Neuronal stem cell (in vitro differentiated cells): ENCODE results near the gene PRDM11.

Experiments
- DNase-seq: peaks from one replicate; pipeline ENCODE4 v3.0.0-alpha.2; 2013; ENCODE audit warnings: low spot score
- H2AFZ ChIP-seq: one replicate; pipeline ENCODE4 v1.6.1; 2013; ENCODE audit warnings: mild to moderate bottlenecking, low read length, inconsistent platforms
- H2AK5ac ChIP-seq: 2 replicates; pipeline ENCODE4 v1.6.1; 2013; ENCODE audit warnings: low read depth, mild to moderate bottlenecking, inconsistent platforms, low read length, moderate library complexity, mixed read lengths
- H2BK120ac ChIP-seq: 2 replicates; pipeline ENCODE4 v1.6.1; 2013; ENCODE audit warnings: low read depth, mild to moderate bottlenecking, inconsistent platforms, low read length, moderate library complexity, mixed read lengths
- H2BK12ac ChIP-seq: one replicate; pipeline ENCODE4 v1.6.1; 2013; ENCODE audit warnings: low read length, inconsistent platforms
- H2BK15ac ChIP-seq: 2 replicates; pipeline ENCODE4 v1.6.1; 2013; ENCODE audit warnings: mild to moderate bottlenecking, low read length, inconsistent platforms, mixed read lengths
- H2BK5ac ChIP-seq: one replicate; pipeline ENCODE4 v1.6.1; 2013; ENCODE audit warnings: inconsistent platforms, mild to moderate bottlenecking, low read length, moderate library complexity
- H3K14ac ChIP-seq: one replicate; pipeline ENCODE4 v1.6.1; 2013; ENCODE audit warnings: low read length, inconsistent platforms
- H3K18ac ChIP-seq: 2 replicates; pipeline ENCODE4 v1.6.1; 2013; ENCODE audit warnings: low read length, inconsistent platforms
- H3K23ac ChIP-seq: 2 replicates; pipeline ENCODE4 v1.6.1; 2013; ENCODE audit warnings: low read depth, mild to moderate bottlenecking, mixed read lengths, low read length, inconsistent platforms; ENCODE audit not compliant: poor library complexity
- H3K27ac ChIP-seq: replicated peaks from 3 replicates; pipeline ENCODE4 v1.5.1; 2013; ENCODE audit warnings: low read length, inconsistent platforms
- H3K27me3 ChIP-seq, 3 experiments: 2 replicates each; pipeline ENCODE4 v1.6.1; 2013; ENCODE audit warnings: low read length in 3 of 3, mild to moderate bottlenecking in 2 of 3, inconsistent platforms in 1 of 3, low read depth in 1 of 3, mixed read lengths in 1 of 3, moderate library complexity in 1 of 3; ENCODE audit not compliant: control insufficient read depth in 3 of 3, insufficient read depth in 3 of 3
- H3K36me3 ChIP-seq, 2 donors: replicated peaks in 1 of 2; 2 replicates each; pipeline ENCODE4 v1.6.1; 2013; ENCODE audit warnings: low read length in 2 of 2; ENCODE audit not compliant: control insufficient read depth in 2 of 2, insufficient read depth in 2 of 2
- H3K4ac ChIP-seq: 2 replicates; pipeline ENCODE4 v1.6.1; 2013; ENCODE audit warnings: inconsistent platforms, mild to moderate bottlenecking, low read length, moderate library complexity
- H3K4me1 ChIP-seq, 2 donors: 1 replicate in 1 of 2; 2 replicates in 1 of 2; pipeline ENCODE4 v1.6.1; 2013; ENCODE audit warnings: low read length in 2 of 2, low read depth in 1 of 2; ENCODE audit not compliant: control insufficient read depth in 2 of 2, insufficient read depth in 1 of 2
- H3K4me2 ChIP-seq: one replicate; pipeline ENCODE4 v1.6.1; 2013; ENCODE audit warnings: mild to moderate bottlenecking, low read length, inconsistent platforms; ENCODE audit not compliant: insufficient read depth, poor library complexity, severe bottlenecking
- H3K4me3 ChIP-seq, 2 donors: 2 replicates each; pipeline ENCODE4 v1.5.1; 2013; ENCODE audit warnings: low read length in 2 of 2, mild to moderate bottlenecking in 2 of 2, inconsistent platforms in 1 of 2, moderate library complexity in 1 of 2
- H3K79me1 ChIP-seq: one replicate; pipeline ENCODE4 v1.6.1; 2013; ENCODE audit warnings: low read depth, mild to moderate bottlenecking, inconsistent platforms, low read length, moderate library complexity
- H3K9ac ChIP-seq: one replicate; pipeline ENCODE4 v1.6.1; 2013; ENCODE audit warnings: mild to moderate bottlenecking, low read depth, low read length, inconsistent platforms; ENCODE audit not compliant: poor library complexity
- H3K9me3 ChIP-seq, 2 donors: replicated peaks in 1 of 2; 2 replicates each; pipeline versions ENCODE3 to v1.6.1; 2013; ENCODE audit warnings: low read length in 2 of 2, mild to moderate bottlenecking in 2 of 2, inconsistent platforms in 1 of 2, low read depth in 1 of 2, mixed read lengths in 1 of 2, moderate library complexity in 1 of 2; ENCODE audit not compliant: control insufficient read depth in 2 of 2, insufficient read depth in 1 of 2
- H4K8ac ChIP-seq: one replicate; pipeline ENCODE4 v1.6.1; 2013; ENCODE audit warnings: low read depth, mild to moderate bottlenecking, inconsistent platforms, low read length, moderate library complexity
- H4K91ac ChIP-seq: one replicate; pipeline ENCODE4 v1.6.1; 2013; ENCODE audit warnings: low read length, low read depth, mild to moderate bottlenecking, inconsistent platforms; ENCODE audit not compliant: poor library complexity
- WGBS, 2 donors: extraction: QIAGEN DNeasy Blood & Tissue Kit; methylation state at CpG; one replicate each; pipeline ENCODE4 v1.1.7; 2013; ENCODE audit warnings: missing lambda C conversion rate in 2 of 2, mixed read lengths in 1 of 2; ENCODE audit not compliant: insufficient read length in 2 of 2, insufficient replicate concordance in 1 of 2; ENCODE audit errors: extremely low coverage in 2 of 2; 5-methylcytosine and 5-hydroxymethylcytosine counted together

Gene PRDM11

GRCh38 chr11:45224766-45225165 is 78.3 kb downstream of the PRDM11 start:
- Histone ChIP-seq H3K9me3 (peaks cover 0 to 1% of the 10 kb centered on the region in 2 donors), H3K14ac (no peak overlapping the region), H3K9ac (no peak overlapping the region), H3K36me3 (peaks cover 11 to 33% of the 10 kb centered on the region in 2 donors), H2BK120ac (no peak overlapping the region), H3K4me3 (no peak overlapping the region), H2BK12ac (no peak overlapping the region), H3K4me1 (no peaks in the 10 kb centered on the region), H3K23ac (no peak overlapping the region), H2AFZ (no peak overlapping the region), H3K4me2 (no peak overlapping the region), H3K27ac (no peak overlapping the region), H2BK5ac (no peak overlapping the region), H2AK5ac (no peak overlapping the region), H3K27me3 (no peaks in the 10 kb centered on the region), H3K4ac (no peak overlapping the region), H3K18ac (no peak overlapping the region), H3K79me1 (no peaks in the 10 kb centered on the region), H2BK15ac (no peak overlapping the region), H4K8ac (no peak overlapping the region), H4K91ac (no peak overlapping the region)
- WGBS, 2 donors: no CpG with 5 or more reads among the region's 11 CpGs
- DNase-seq: no peak

- no peak overlapping the region for H3K4me3 ChIP-seq
- H4K91ac ChIP-seq: no peak overlapping the region
- no peak overlapping the region for H3K9ac ChIP-seq
- no peak overlapping the region for H2BK15ac ChIP-seq
- H3K27ac ChIP-seq: no peak overlapping the region
- no peak for DNase-seq
- H3K23ac ChIP-seq: no peak overlapping the region
- no peak overlapping the region for H2AFZ ChIP-seq
- no peaks in the 10 kb centered on the region for H3K79me1 ChIP-seq
- no peaks in the 10 kb centered on the region for H3K27me3 ChIP-seq
- no CpG with 5 or more reads among the region's 1 CpG for WGBS, 2 donors
- H2BK120ac ChIP-seq: no peak overlapping the region
- peaks cover 11 to 33% of the 10 kb centered on the region in 2 donors for H3K36me3 ChIP-seq
- no peak overlapping the region for H3K4me2 ChIP-seq
- H3K9me3 ChIP-seq: peaks cover 0 to 1% of the 10 kb centered on the region in 2 donors
- H2BK12ac ChIP-seq: no peak overlapping the region
- H3K4me1 ChIP-seq: no peaks in the 10 kb centered on the region
- H3K14ac ChIP-seq: no peak overlapping the region
- no peak overlapping the region for H2BK5ac ChIP-seq
- H2AK5ac ChIP-seq: no peak overlapping the region
- no peak overlapping the region for H3K4ac ChIP-seq
- H3K18ac ChIP-seq: no peak overlapping the region
- H4K8ac ChIP-seq: no peak overlapping the region
Measured at GRCh38 chr11:45225277-45225676, 78.8 kb downstream of the PRDM11 start.

GRCh38 chr11:45225961-45226871 is 79.8 kb downstream of the PRDM11 start:
- Histone ChIP-seq H4K8ac (no peak overlapping the region), H2BK5ac (no peak overlapping the region), H3K36me3 (peaks cover 11 to 30% of the 10 kb centered on the region in 2 donors), H2AK5ac (no peak overlapping the region), H3K4me1 (no peaks in the 10 kb centered on the region), H3K27me3 (no peaks in the 10 kb centered on the region), H3K23ac (peak overlapping the region; percentile 69), H3K27ac (no peak overlapping the region), H4K91ac (no peak overlapping the region), H3K9ac (peak overlapping the region; percentile 33), H3K4me3 (no peak overlapping the region), H3K79me1 (no peaks in the 10 kb centered on the region), H2BK15ac (no peak overlapping the region), H2BK12ac (no peak overlapping the region), H3K18ac (no peak overlapping the region), H3K14ac (peak overlapping the region; percentile 17), H3K4me2 (no peak overlapping the region), H3K9me3 (peaks cover 0 to 1% of the 10 kb centered on the region in 2 donors), H2BK120ac (no peak overlapping the region), H2AFZ (no peak overlapping the region), H3K4ac (no peak overlapping the region)
- no peak for DNase-seq
- WGBS, 2 donors: no CpG with 5 or more reads among the region's 39 CpGs

GRCh38 chr11:45226901-45227300 is 80.5 kb downstream of the PRDM11 start:
- Histone ChIP-seq H3K4me3 (no peak overlapping the region), H2AFZ (no peak overlapping the region), H2BK15ac (no peak overlapping the region), H3K79me1 (no peaks in the 10 kb centered on the region), H3K4me1 (no peaks in the 10 kb centered on the region), H2BK120ac (no peak overlapping the region), H4K8ac (peak overlapping the region; percentile 68), H3K18ac (no peak overlapping the region), H3K4me2 (no peak overlapping the region), H3K9ac (no peak overlapping the region), H3K27ac (no peak overlapping the region), H3K23ac (peak overlapping the region; percentile 69), H3K9me3 (peaks cover 0 to 1% of the 10 kb centered on the region in 2 donors), H2AK5ac (no peak overlapping the region), H3K36me3 (peaks cover 11 to 30% of the 10 kb centered on the region in 2 donors), H3K14ac (peak overlapping the region; percentile 17), H2BK5ac (peak overlapping the region; percentile 14), H3K27me3 (no peaks in the 10 kb centered on the region), H4K91ac (no peak overlapping the region), H2BK12ac (no peak overlapping the region), H3K4ac (no peak overlapping the region)
- no CpG with 5 or more reads among the region's 21 CpGs for WGBS, 2 donors
- no peak for DNase-seq
